Calu3 (cell line): Measurements from ENCODE around the gene BRAP. TPM values are rescaled to one million over a fixed set of nuclear protein-coding genes. Genes with fewer than 3 reads are reported as not detected.
"Not testable (repeated sequence)": the region's sequence is repeated elsewhere in the genome, so short reads cannot be mapped to it uniquely, and the experiment has no call there.

ENCODE experiments used
- BruUV-seq: library from RNA; stranded (reverse); fragments of 400-500 nt; replicated peaks from 2 replicates; lab custom pipeline; 2021; lab: Mats Ljungman, UMichigan
- CTCF ChIA-PET: fragments of 300-600 bp; sonication (Branson Sonifier 250); formaldehyde crosslinking; loops from one replicate; lab custom pipeline; 2022; ENCODE audit warnings: antibody characterized with exemption; lab: Charles Lee
- DNase-seq: peaks from one replicate; pipeline ENCODE4 v3.0.0; 2022
- H3K27ac Mint-ChIP-seq: one replicate; pipeline ENCODE4 v1.8.0; 2022; ENCODE audit warnings: mixed read lengths; ENCODE audit not compliant: unreplicated experiment
- H3K27me3 Mint-ChIP-seq: one replicate; pipeline ENCODE4 v1.8.0; 2022; ENCODE audit warnings: mixed read lengths; ENCODE audit not compliant: unreplicated experiment
- H3K36me3 Mint-ChIP-seq: one replicate; pipeline ENCODE4 v1.8.0; 2022; ENCODE audit warnings: mild to moderate bottlenecking, moderate library complexity, mixed read lengths; ENCODE audit not compliant: insufficient read depth, unreplicated experiment
- H3K4me1 Mint-ChIP-seq: one replicate; pipeline ENCODE4 v1.8.0; 2022; ENCODE audit warnings: mild to moderate bottlenecking, low read depth, mixed read lengths; ENCODE audit not compliant: unreplicated experiment
- H3K4me3 Mint-ChIP-seq: one replicate; pipeline ENCODE4 v1.8.0; 2022; ENCODE audit warnings: mild to moderate bottlenecking, low read depth, moderate library complexity, mixed read lengths; ENCODE audit not compliant: unreplicated experiment
- H3K9me3 Mint-ChIP-seq: one replicate; pipeline ENCODE4 v1.8.0; 2022; ENCODE audit warnings: low read depth, mixed read lengths; ENCODE audit not compliant: unreplicated experiment
- CTCF ChIP-seq: fragments of 200-600 bp; IDR thresholded peaks from one replicate; pipeline ENCODE4 v1.8.0; 2022; ENCODE audit warnings: antibody characterized with exemption; ENCODE audit not compliant: unreplicated experiment
- intact Hi-C: fragments of 100-400 bp; cut with micrococcal nuclease; formaldehyde crosslinking; loops from one replicate; pipeline ENCODE4 v1.10.0; 2022; ENCODE audit not compliant: unreplicated experiment
- total RNA-seq: library from RNA; stranded (reverse); gene quantifications from 2 replicates; pipeline ENCODE4 v1.2.3, GENCODE V29; 2022

The BRAP gene
- total RNA-seq, 1 experiment from 2014 or later = 17.8 TPM

- TF ChIP-seq CTCF = no peak
- no peak for DNase-seq
- H3K4me1 Mint-ChIP-seq = peaks cover 16% of the 10 kb centered on the region
- no peaks in the 10 kb centered on the region for H3K9me3 Mint-ChIP-seq
- H3K4me3 Mint-ChIP-seq = no peak overlapping the region
- H3K36me3 Mint-ChIP-seq = no peaks in the 10 kb centered on the region
- CTCF ChIA-PET = interaction anchor here (0.6 to 0.7 kb wide), 2 partner anchors 261 to 1866 kb away, joined by 3 to 7 read pairs; no protein-coding TSS in a partner anchor
- no peaks in the 10 kb centered on the region for H3K27me3 Mint-ChIP-seq
- BruUV-seq = no TSS peak
- intact Hi-C loops = no loop called here
- no peak overlapping the region for H3K27ac Mint-ChIP-seq
Measured at GRCh38 chr12:111628505-111629260, 57.1 kb downstream of the BRAP start.

DNA sequence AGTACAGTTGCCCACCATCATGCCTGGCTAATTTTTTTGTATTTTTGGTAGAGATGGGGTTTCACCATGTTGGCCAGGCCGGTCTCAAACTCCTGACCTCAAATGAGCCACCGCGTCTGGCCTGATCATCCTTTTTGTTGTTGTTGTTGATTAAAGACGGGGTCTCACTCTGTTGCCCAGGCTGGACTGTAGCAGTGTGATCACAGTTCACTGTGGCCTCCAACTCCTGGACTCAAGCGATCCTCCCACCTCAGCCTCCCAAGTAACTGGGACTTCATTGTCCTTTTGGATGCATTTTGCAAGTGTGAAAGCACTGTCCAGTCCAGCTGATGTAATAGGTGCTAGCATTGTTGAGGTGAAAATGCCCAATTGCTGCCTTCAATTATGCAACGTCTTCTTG lies 59.5 kb downstream of the BRAP start:
- Mint-ChIP-seq H3K27ac (no peak overlapping the region), H3K27me3 (no peaks in the 10 kb centered on the region), H3K36me3 (peaks cover 3% of the 10 kb centered on the region), H3K4me1 (peaks cover 21% of the 10 kb centered on the region), H3K4me3 (no peak overlapping the region), H3K9me3 (no peaks in the 10 kb centered on the region)
- CTCF ChIA-PET = no interaction called here
- TF ChIP-seq CTCF = no peak
- no TSS peak for BruUV-seq
- no peak for DNase-seq
- intact Hi-C loops = no loop called here

- Mint-ChIP-seq H3K9me3 (peaks cover 2% of the 10 kb centered on the region), H3K4me1 (peaks cover 21% of the 10 kb centered on the region), H3K4me3 (peak overlapping the region; percentile 20), H3K27me3 (no peaks in the 10 kb centered on the region), H3K36me3 (peaks cover 3% of the 10 kb centered on the region), H3K27ac (peak overlapping the region; percentile 17)
- CTCF ChIA-PET = no interaction called here
- no TSS peak for BruUV-seq
- intact Hi-C loops = no loop called here
- DNase-seq = peak; percentile 74
- TF ChIP-seq CTCF = no peak
Measured at GRCh38 chr12:111624540-111624939, 61.2 kb downstream of the BRAP start.

DNA sequence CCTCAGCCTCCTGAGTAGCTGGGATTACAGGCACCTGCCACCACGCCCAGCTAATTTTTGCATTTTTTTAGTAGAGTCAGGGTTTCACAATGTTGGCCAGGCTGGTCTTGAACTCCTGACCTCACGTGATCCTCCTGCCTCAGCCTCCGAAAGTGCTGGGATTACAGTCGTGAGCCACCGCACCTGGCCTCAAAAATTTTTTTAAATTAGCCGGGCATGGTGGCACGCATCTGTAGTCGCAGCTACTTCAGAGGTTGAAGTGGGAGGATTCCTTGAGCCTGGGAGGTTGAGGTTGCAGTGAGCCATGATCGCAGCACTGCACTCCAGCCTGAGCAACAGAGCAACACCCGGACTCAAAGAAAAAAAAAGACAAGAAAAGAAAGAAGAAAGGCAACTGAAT lies 67.9 kb downstream of the BRAP start:
- H3K4me1 Mint-ChIP-seq, intact Hi-C loops, H3K4me3 Mint-ChIP-seq, H3K36me3 Mint-ChIP-seq, BruUV-seq, H3K27me3 Mint-ChIP-seq, DNase-seq, H3K9me3 Mint-ChIP-seq, H3K27ac Mint-ChIP-seq: not testable (repeated sequence)
- CTCF ChIA-PET = interaction anchor here (0.8 kb wide), 1 partner anchor 146 kb away, joined by 7 read pairs; no protein-coding TSS in a partner anchor

- H3K4me3 Mint-ChIP-seq = no peak overlapping the region
- CTCF ChIA-PET = no interaction called here
- no peaks in the 10 kb centered on the region for H3K36me3 Mint-ChIP-seq
- H3K27ac Mint-ChIP-seq = no peak overlapping the region
- H3K9me3 Mint-ChIP-seq = peaks cover 2% of the 10 kb centered on the region
- no peak for TF ChIP-seq CTCF
- no peaks in the 10 kb centered on the region for H3K4me1 Mint-ChIP-seq
- intact Hi-C loops = no loop called here
- DNase-seq = no peak
- BruUV-seq = no TSS peak
- no peaks in the 10 kb centered on the region for H3K27me3 Mint-ChIP-seq
Measured at GRCh38 chr12:111616177-111616623, 69.6 kb downstream of the BRAP start.
